ENCODE measurements around the gene STK32B. TPM values are rescaled to one million over a fixed set of nuclear protein-coding genes. Genes with fewer than 3 reads are reported as not detected.

STK32B gene
- total and polyA plus RNA-seq, 2 of the 4 experiments (the other 2 are of a cell fraction), result 5.5 to 6.3 TPM

DNA sequence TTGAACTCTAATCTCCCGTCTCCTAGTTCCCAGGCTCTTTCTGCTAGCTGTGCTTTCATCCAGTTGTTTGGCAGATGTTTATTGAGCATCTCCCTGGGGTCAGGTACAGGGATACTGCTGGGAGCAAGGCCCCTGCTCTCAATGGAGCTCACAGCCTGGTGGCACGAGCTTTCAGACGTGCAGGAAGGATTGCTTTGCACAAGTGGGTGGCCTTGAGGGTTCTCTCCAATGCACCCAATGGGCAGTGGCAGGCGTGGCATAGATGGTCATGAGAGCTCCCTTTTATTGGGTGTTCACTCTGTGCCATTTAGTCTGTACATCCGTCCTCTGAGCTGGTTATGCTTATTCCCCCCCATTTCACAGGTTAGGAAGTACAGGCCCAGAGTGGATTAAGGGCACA, 421.8 kb downstream of the STK32B start:
- Histone ChIP-seq H2BK5ac (ENCODE audit: low read depth, low read length, poor library complexity, severe bottlenecking) (no peak overlapping the region), H3K14ac (replicated peaks; ENCODE audit: low read depth, low read length) (no peak overlapping the region), H3K79me1 (ENCODE audit: low read depth in 1 of 2, low read length in 2 of 2) (no peaks in the 10 kb centered on the region), H3K56ac (ENCODE audit: extremely low read depth, insufficient read depth, low read length) (no peak overlapping the region), H2AK5ac (ENCODE audit: low read depth, low read length) (no peak overlapping the region), H3K4me1 (ENCODE audit: control insufficient read depth, insufficient read depth, low read length) (peaks cover 7% of the 10 kb centered on the region; the same call in 1 of the 2 replicates), H4K8ac (ENCODE audit: low read depth in 2 of 2, low read length in 2 of 2) (no peak overlapping the region), H3K27me3 (ENCODE audit: control insufficient read depth, insufficient read depth, low read length) (no peaks in the 10 kb centered on the region), H3K18ac (ENCODE audit: low read depth, low read length) (no peak overlapping the region), H2BK20ac (ENCODE audit: low read depth, low read length) (no peak overlapping the region), H3K4me2 (ENCODE audit: low read depth, low read length) (no peak overlapping the region), H2BK120ac (ENCODE audit: low read depth, low read length) (no peak overlapping the region), H3K4ac (ENCODE audit: low read depth, low read length) (no peak overlapping the region), H2AFZ (replicated peaks; ENCODE audit: low read length, poor library complexity) (peak overlapping the region; percentile 38), H3K4me3 (ENCODE audit: insufficient read depth, low read depth, low read length) (no peak overlapping the region), H3K36me3 (ENCODE audit: control insufficient read depth, insufficient read depth, low read length) (peaks cover 2% of the 10 kb centered on the region), H3K23ac (ENCODE audit: low read depth, low read length) (no peak overlapping the region), H2BK15ac (ENCODE audit: low read depth, low read length) (no peak overlapping the region), H4K5ac (ENCODE audit: low read depth, low read length) (no peak overlapping the region), H4K20me1 (ENCODE audit: insufficient read depth, low read length) (no peaks in the 10 kb centered on the region), H4K91ac (ENCODE audit: insufficient read depth, low read depth, low read length) (no peak overlapping the region), H3K9me1 (ENCODE audit: insufficient read depth, low read length) (no peaks in the 10 kb centered on the region; the same call in 1 of the 2 replicates), H3K9me3 (ENCODE audit: control insufficient read depth, insufficient read depth, low read length) (no peaks in the 10 kb centered on the region), H3K27ac (ENCODE audit: insufficient read depth, low read length) (no peak overlapping the region), H3K9ac (ENCODE audit: low read depth, low read length) (no peak overlapping the region), H2AK9ac (replicated peaks; ENCODE audit: low read depth, low read length, poor library complexity) (no peak overlapping the region)
- CTCF ChIA-PET, result no interaction called here
- WGBS, 2 experiments (ENCODE audit: extremely low coverage in 2 of 2, insufficient read length in 1 of 2), result 88% methylated on average over 3 of the region's 5 CpGs; no CpG with 5 or more reads in 1 of the 2 experiments
- intact Hi-C loops (cut with micrococcal nuclease) (no loop called here), in situ Hi-C loops (cut with MboI; ENCODE audit: low sequenced_read_pairs) (no loop called here), dilution Hi-C loops (cut with HindIII; ENCODE audit: low sequenced_read_pairs, unreplicated experiment) (no loop called here)
- no peak for ATAC-seq (ENCODE audit: low read depth)
- TF ChIP-seq ELK1 (IDR thresholded peaks at IDR 0.05; ENCODE audit: borderline replicate concordance, low read depth, low read length) (no peak), RCOR1 (IDR thresholded peaks at IDR 0.05; ENCODE audit: insufficient replicate concordance, low read length) (no peak), USF2 (IDR thresholded peaks at IDR 0.05; ENCODE audit: low read depth, low read length) (no peak), POLR2A (IDR thresholded peaks at IDR 0.05; ENCODE audit: low read depth, low read length) (no peak), RFX5 (IDR thresholded peaks at IDR 0.05; ENCODE audit: low read depth, low read length) (no peak), MAZ (IDR thresholded peaks at IDR 0.05; ENCODE audit: borderline replicate concordance, low read depth, low read length) (no peak), MAFK (IDR thresholded peaks at IDR 0.05; ENCODE audit: low read depth, low read length) (no peak), FOS (IDR thresholded peaks at IDR 0.05; ENCODE audit: low read depth, low read length) (no peak), SMC3 (IDR thresholded peaks at IDR 0.05; ENCODE audit: low read depth, low read length) (no peak), MXI1 (IDR thresholded peaks at IDR 0.05; ENCODE audit: borderline replicate concordance, low read depth, low read length) (no peak), CEBPB (IDR thresholded peaks at IDR 0.05; ENCODE audit: low read depth, low read length) (no peak), RAD21 (IDR thresholded peaks at IDR 0.05; ENCODE audit: low read length) (no peak), CHD1 (IDR thresholded peaks at IDR 0.05; ENCODE audit: low read depth, low read length) (no peak), NFE2L2 (IDR thresholded peaks at IDR 0.05; ENCODE audit: low read depth, low read length) (no peak), BHLHE40 (IDR thresholded peaks at IDR 0.05; ENCODE audit: low read depth, low read length) (no peak)
- TF ChIP-seq, protein P1, sequence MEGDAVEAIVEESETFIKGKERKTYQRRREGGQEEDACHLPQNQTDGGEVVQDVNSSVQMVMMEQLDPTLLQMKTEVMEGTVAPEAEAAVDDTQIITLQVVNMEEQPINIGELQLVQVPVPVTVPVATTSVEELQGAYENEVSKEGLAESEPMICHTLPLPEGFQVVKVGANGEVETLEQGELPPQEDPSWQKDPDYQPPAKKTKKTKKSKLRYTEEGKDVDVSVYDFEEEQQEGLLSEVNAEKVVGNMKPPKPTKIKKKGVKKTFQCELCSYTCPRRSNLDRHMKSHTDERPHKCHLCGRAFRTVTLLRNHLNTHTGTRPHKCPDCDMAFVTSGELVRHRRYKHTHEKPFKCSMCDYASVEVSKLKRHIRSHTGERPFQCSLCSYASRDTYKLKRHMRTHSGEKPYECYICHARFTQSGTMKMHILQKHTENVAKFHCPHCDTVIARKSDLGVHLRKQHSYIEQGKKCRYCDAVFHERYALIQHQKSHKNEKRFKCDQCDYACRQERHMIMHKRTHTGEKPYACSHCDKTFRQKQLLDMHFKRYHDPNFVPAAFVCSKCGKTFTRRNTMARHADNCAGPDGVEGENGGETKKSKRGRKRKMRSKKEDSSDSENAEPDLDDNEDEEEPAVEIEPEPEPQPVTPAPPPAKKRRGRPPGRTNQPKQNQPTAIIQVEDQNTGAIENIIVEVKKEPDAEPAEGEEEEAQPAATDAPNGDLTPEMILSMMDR (conservative IDR thresholded peaks at IDR 0.05; ENCODE audit: low read depth, low read length), result no peak
- BruUV-seq (replicated peaks), result no TSS peak
- no peak for DNase-seq
- POLR2A ChIA-PET (ENCODE audit: unreplicated experiment), result no interaction called here
